A673 (cell line): Measurements from ENCODE around the gene MASP1.

Source experiments
- CTCF ChIP-seq: fragments of 300-800, 200-600 bp; sonication (generic); conservative IDR thresholded peaks from 2 replicates; pipeline ENCODE4 v1.5.1; 2017; ENCODE audit warnings: low read depth, mild to moderate bottlenecking, antibody characterized with exemption, low read length, moderate library complexity, mixed read lengths
- EZH2 ChIP-seq: fragments of 200-600 bp; sonication (generic); IDR thresholded peaks from 2 replicates; pipeline ENCODE4 v1.6.1; 2017; ENCODE audit warnings: borderline replicate concordance, low read depth, mild to moderate bottlenecking, mixed read lengths, antibody characterized with exemption, low read length; ENCODE audit not compliant: poor library complexity, severe bottlenecking

GRCh38 chr3:187276397-187277128 is 15.0 kb downstream of the MASP1 start:
- TF ChIP-seq CTCF (no peak), EZH2 (no peak)
